ENCODE data around the gene AIFM3. TPM values are rescaled to one million over a fixed set of nuclear protein-coding genes. Genes with fewer than 3 reads are reported as not detected.

The AIFM3 gene
- total and polyA plus RNA-seq, 12 donors = 0.24 to 1.5 (median 0.50) TPM; not detected in 1

GRCh38 chr22:20981787-20982562 is 14.9 kb downstream of the AIFM3 start, which contains the start of gene LZTR1:
Gene LZTR1 (plus strand): TSS chr22:20982297. CDS start chr22:20982372, 75 bp downstream.
- H3K4me1 ChIP-seq = peaks cover 20 to 42% (median 34%) of the 10 kb centered on the region in 9 donors
- H3K9me3 ChIP-seq = peaks cover 0 to 10% (median 6%) of the 10 kb centered on the region in 11 donors
- H3K36me3 ChIP-seq = peaks cover 0 to 34% (median 4%) of the 10 kb centered on the region in 9 donors
- 0% methylated on average over 83 to 87 of the region's 87 CpGs for WGBS, 2 donors
- ATAC-seq = peak; percentile 93 to 97 (median 96)
- H3K4me3 ChIP-seq = peak within 1 kb of the TSS; percentile 61 to 98 (median 76)
- H3K27me3 ChIP-seq = no peaks in the 10 kb centered on the region
- intact Hi-C loops (cut with DNase I) = loop anchor here in 5 of 10 donors (1.0 to 10.0 kb wide), 8 partner anchors 19 to 97 kb away; partner anchors contain the start of genes CRKL (in 4 of the 5), LRRC74B (in 1 of the 5) and THAP7 (in 1 of the 5)
- peak; percentile 80 to 83 for DNase-seq
- peak; percentile 8 to 79 (median 64) for TF ChIP-seq CTCF (IDR thresholded peaks at IDR 0.05)
- peak within 1 kb of the TSS; percentile 75 to 98 (median 92) for H3K27ac ChIP-seq

- H3K27me3 ChIP-seq = no peaks in the 10 kb centered on the region
- no peak for TF ChIP-seq CTCF (IDR thresholded peaks at IDR 0.05)
- peaks cover 0 to 10% (median 6%) of the 10 kb centered on the region in 11 donors for H3K9me3 ChIP-seq
- intact Hi-C loops (cut with DNase I) = loop anchor here in 5 of 10 donors (2.0 to 10.0 kb wide), 6 partner anchors 18 to 98 kb away; partner anchors contain the start of genes CRKL (in 3 of the 5) and LRRC74B (in 1 of the 5)
- peaks cover 0 to 40% (median 8%) of the 10 kb centered on the region in 9 donors for H3K36me3 ChIP-seq
- peaks cover 20 to 42% (median 34%) of the 10 kb centered on the region in 9 donors for H3K4me1 ChIP-seq
- ATAC-seq (peak; percentile 1 to 36 (median 4)), DNase-seq (no peak)
- H3K27ac ChIP-seq = peak overlapping the region; percentile 75 to 98 (median 92)
- WGBS, 2 donors = 1% methylated on average over 12 of the region's 12 CpGs
- H3K4me3 ChIP-seq = peak overlapping the region; percentile 61 to 98 (median 76)
These were observed 15.5 kb downstream of the AIFM3 start for GRCh38 chr22:20982563-20982882.

- intact Hi-C loops (cut with DNase I) = loop anchor here in 5 of 10 donors (2.0 to 10.0 kb wide), 6 partner anchors 18 to 98 kb away; partner anchors contain the start of genes CRKL (in 3 of the 5) and LRRC74B (in 1 of the 5)
- 82 to 85% methylated on average over 5 of the region's 5 CpGs for WGBS, 2 donors
- H3K27me3 ChIP-seq = no peaks in the 10 kb centered on the region
- peak overlapping the region in 9 of 10 donors; percentile 61 to 98 (median 78) for H3K4me3 ChIP-seq
- peaks cover 20 to 42% (median 34%) of the 10 kb centered on the region in 9 donors for H3K4me1 ChIP-seq
- no peak for DNase-seq
- H3K27ac ChIP-seq = peak overlapping the region in 4 of 10 donors; percentile 89 to 95 (median 92)
- H3K36me3 ChIP-seq = peaks cover 0 to 47% (median 11%) of the 10 kb centered on the region in 9 donors
- ATAC-seq = no peak
- H3K9me3 ChIP-seq = peaks cover 0 to 9% (median 6%) of the 10 kb centered on the region in 11 donors
- no peak for TF ChIP-seq CTCF (IDR thresholded peaks at IDR 0.05)
These were observed 16.2 kb downstream of the AIFM3 start for GRCh38 chr22:20983081-20983771.

GRCh38 chr22:20985720-20986119 is 18.7 kb downstream of the AIFM3 start:
- intact Hi-C loops (cut with DNase I) = loop anchor here in 3 of 10 donors (10.0 kb wide), 3 partner anchors 59 to 101 kb away; partner anchors contain the start of genes CRKL (in 2 of the 3) and LRRC74B (in 1 of the 3)
- no peak overlapping the region for H3K4me3 ChIP-seq

More at GRCh38 chr22:20985720-20986119, 18.7 kb downstream of the AIFM3 start:
- Histone ChIP-seq H3K27ac (no peak overlapping the region), H3K27me3 (no peaks in the 10 kb centered on the region), H3K4me1 (peaks cover 12 to 25% (median 22%) of the 10 kb centered on the region in 9 donors), H3K36me3 (peaks cover 0 to 64% (median 11%) of the 10 kb centered on the region in 9 donors), H3K9me3 (no peaks in the 10 kb centered on the region)
- no peak for TF ChIP-seq CTCF (IDR thresholded peaks at IDR 0.05)
- DNase-seq (no peak), ATAC-seq (no peak)
- 94% methylated on average over 7 of the region's 7 CpGs for WGBS, 2 donors

Data from heart right ventricle (tissue), 16 donors.